Measurements from ENCODE around the gene SLC8A1. TPM values are rescaled to one million over a fixed set of nuclear protein-coding genes. Genes with fewer than 3 reads are reported as not detected.

The SLC8A1 gene
- polyA plus RNA-seq, 3 donors, result 16.9 to 18.2 (median 18.0) TPM

GRCh38 chr2:40210968-40211353 lies 240.9 kb downstream of the SLC8A1 start:
- Histone ChIP-seq H3K9me3 (replicated peaks in 1 of 2; ENCODE audit: control insufficient read depth in 1 of 2, insufficient read depth in 1 of 2, low read length in 2 of 2) (no peaks in the 10 kb centered on the region), H3K4me3 (replicated peaks in 1 of 3; ENCODE audit: low read depth in 2 of 3, low read length in 3 of 3) (no peak overlapping the region), H3K4me1 (ENCODE audit: control insufficient read depth in 1 of 2, insufficient read depth in 2 of 2, low read length in 2 of 2) (no peaks in the 10 kb centered on the region), H4K20me1 (ENCODE audit: insufficient read depth, low read length) (peaks cover 74% of the 10 kb centered on the region), H3K36me3 (replicated peaks in 1 of 2; ENCODE audit: control insufficient read depth in 1 of 2, insufficient read depth in 2 of 2, low read length in 2 of 2) (peaks cover 0 to 8% of the 10 kb centered on the region in 2 donors), H3K27ac (ENCODE audit: low read depth in 1 of 2, low read length in 2 of 2) (no peak overlapping the region), H2AFZ (ENCODE audit: insufficient read depth, low read depth, low read length, poor library complexity, severe bottlenecking) (no peak overlapping the region), H3K9ac (ENCODE audit: insufficient read depth, low read length, poor library complexity, severe bottlenecking) (no peak overlapping the region), H3K4me2 (replicated peaks; ENCODE audit: extremely low read depth, low read length, poor library complexity, severe bottlenecking) (no peak overlapping the region), H3K27me3 (ENCODE audit: control insufficient read depth in 2 of 2, insufficient read depth in 2 of 2, low read length in 2 of 2) (no peaks in the 10 kb centered on the region), H3K79me2 (ENCODE audit: insufficient read depth, low read length) (no peaks in the 10 kb centered on the region)
- no peaks in the 10 kb centered on the region for H3K9me3 Mint-ChIP-seq
- TF ChIP-seq CTCF (IDR thresholded peaks at IDR 0.05), result no peak
- no peak for DNase-seq
- H3K4me1 Mint-ChIP-seq, result no peaks in the 10 kb centered on the region
- peaks cover 10 to 11% of the 10 kb centered on the region in 2 donors for H3K36me3 Mint-ChIP-seq
- no CpG with 5 or more reads among the region's 1 CpG for WGBS (ENCODE audit: insufficient coverage)
- no peak overlapping the region for H3K27ac Mint-ChIP-seq
- H3K27me3 Mint-ChIP-seq (ENCODE audit: low read depth in 3 of 3), result peaks cover 0 to 4% (median 0%) of the 10 kb centered on the region in 3 donors
- intact Hi-C loops (cut with micrococcal nuclease), result no loop called here
- H3K4me3 Mint-ChIP-seq, result no peak overlapping the region

GRCh38 chr2:40210344-40210967 lies 241.4 kb downstream of the SLC8A1 start:
- Histone ChIP-seq H3K9me3 (replicated peaks in 1 of 2; ENCODE audit: control insufficient read depth in 1 of 2, insufficient read depth in 1 of 2, low read length in 2 of 2) (no peaks in the 10 kb centered on the region), H3K79me2 (ENCODE audit: insufficient read depth, low read length) (no peaks in the 10 kb centered on the region), H2AFZ (ENCODE audit: insufficient read depth, low read depth, low read length, poor library complexity, severe bottlenecking) (no peak overlapping the region), H3K4me3 (replicated peaks in 1 of 3; ENCODE audit: low read depth in 2 of 3, low read length in 3 of 3) (no peak overlapping the region), H3K9ac (ENCODE audit: insufficient read depth, low read length, poor library complexity, severe bottlenecking) (no peak overlapping the region), H3K27me3 (ENCODE audit: control insufficient read depth in 2 of 2, insufficient read depth in 2 of 2, low read length in 2 of 2) (no peaks in the 10 kb centered on the region), H4K20me1 (ENCODE audit: insufficient read depth, low read length) (peaks cover 76% of the 10 kb centered on the region), H3K27ac (ENCODE audit: low read depth in 1 of 2, low read length in 2 of 2) (no peak overlapping the region), H3K4me2 (replicated peaks; ENCODE audit: extremely low read depth, low read length, poor library complexity, severe bottlenecking) (no peak overlapping the region), H3K4me1 (ENCODE audit: control insufficient read depth in 1 of 2, insufficient read depth in 2 of 2, low read length in 2 of 2) (no peaks in the 10 kb centered on the region), H3K36me3 (replicated peaks in 1 of 2; ENCODE audit: control insufficient read depth in 1 of 2, insufficient read depth in 2 of 2, low read length in 2 of 2) (peaks cover 0 to 11% of the 10 kb centered on the region in 2 donors)
- H3K9me3 Mint-ChIP-seq, result peaks cover 0 to 2% (median 0%) of the 10 kb centered on the region in 7 donors
- TF ChIP-seq CTCF (IDR thresholded peaks at IDR 0.05), result no peak
- H3K4me1 Mint-ChIP-seq, result no peaks in the 10 kb centered on the region
- no peak overlapping the region for H3K27ac Mint-ChIP-seq
- intact Hi-C loops (cut with micrococcal nuclease), result no loop called here
- no peak for DNase-seq
- H3K36me3 Mint-ChIP-seq, result peaks cover 12 to 13% of the 10 kb centered on the region in 2 donors
- no CpG with 5 or more reads among the region's 1 CpG for WGBS (ENCODE audit: insufficient coverage)
- no peak overlapping the region for H3K4me3 Mint-ChIP-seq
- peaks cover 0 to 4% (median 0%) of the 10 kb centered on the region in 3 donors for H3K27me3 Mint-ChIP-seq (ENCODE audit: low read depth in 3 of 3)

All from CD14-positive monocyte (primary cell).